ENCODE measurements around the gene SNTG2.
"Not testable (repeated sequence)": the region's sequence is repeated elsewhere in the genome, so short reads cannot be mapped to it uniquely, and the experiment has no call there.

Gene SNTG2

DNA sequence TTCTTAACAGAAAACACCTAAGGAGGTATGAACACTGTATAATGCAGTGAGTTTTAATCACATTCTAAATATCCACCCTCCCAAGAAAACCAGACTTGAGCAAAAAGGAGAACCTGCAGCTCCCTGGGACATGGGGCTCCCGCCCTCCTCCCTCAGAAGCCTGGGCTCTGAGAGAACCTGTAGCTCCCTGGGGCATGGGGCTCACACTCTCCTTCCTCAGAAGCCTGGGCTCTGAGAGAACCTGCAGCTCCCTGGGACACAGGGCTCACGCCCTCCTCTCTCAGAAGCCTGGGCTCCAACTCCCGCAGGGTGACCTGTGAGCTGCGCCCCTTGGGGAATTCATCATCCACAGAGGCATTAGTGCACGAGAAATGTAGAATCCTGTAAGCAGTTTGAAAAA, 222.9 kb downstream of the SNTG2 start:
- no peak for DNase-seq (ENCODE audit: low read depth in 4 of 4, low spot score in 1 of 4)

- no peak for DNase-seq (ENCODE audit: low read depth in 4 of 4, low spot score in 1 of 4)
These were observed 231.2 kb downstream of the SNTG2 start for GRCh38 chr2:1181893-1182292.

DNA sequence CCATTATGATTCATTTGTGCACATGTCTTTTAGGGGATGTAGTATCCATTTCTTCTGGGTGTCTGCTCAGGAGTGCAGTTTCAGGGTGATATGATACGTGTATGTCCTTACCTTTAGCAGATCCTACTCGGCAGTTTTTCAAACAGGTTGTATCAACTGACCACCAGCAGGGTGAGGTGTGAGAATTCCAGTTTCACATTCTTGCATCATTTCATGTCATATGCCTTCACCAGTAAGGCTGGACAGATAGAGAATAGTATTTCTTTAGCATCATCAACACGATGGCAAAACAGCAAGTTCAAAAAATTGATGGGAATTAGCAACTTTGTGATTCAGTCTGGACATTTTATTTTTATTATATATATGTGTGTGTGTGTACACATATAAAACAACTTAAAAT, 232.7 kb downstream of the SNTG2 start:
- no peak for DNase-seq (ENCODE audit: low read depth in 4 of 4, low spot score in 1 of 4)

GRCh38 chr2:1186421-1186820, 235.8 kb downstream of the SNTG2 start:
- no peak for DNase-seq (ENCODE audit: low read depth in 4 of 4, low spot score in 1 of 4)

DNA sequence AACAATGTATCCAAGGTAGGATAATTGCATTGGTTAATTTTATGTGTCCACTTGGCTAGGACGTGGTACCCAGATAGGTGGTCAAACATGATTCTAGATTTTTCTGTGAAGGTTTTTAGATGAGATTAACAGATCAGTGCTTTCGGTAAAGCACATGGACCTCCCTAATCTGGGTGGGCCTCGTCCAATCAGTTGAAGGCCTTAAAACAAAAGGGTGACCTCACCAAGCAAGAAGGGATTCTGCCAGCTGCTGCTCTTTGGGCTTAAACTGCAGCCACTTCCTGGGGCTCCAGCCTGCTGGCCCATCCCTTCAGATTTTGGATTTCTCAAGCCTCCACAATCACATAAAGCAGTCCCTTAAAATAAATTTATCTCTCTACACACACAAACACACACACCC, 236.5 kb downstream of the SNTG2 start:
- no peak for DNase-seq (ENCODE audit: low read depth in 4 of 4, low spot score in 1 of 4)

- no peak for DNase-seq (ENCODE audit: low read depth in 4 of 4, low spot score in 1 of 4)
These were observed 241.5 kb downstream of the SNTG2 start for GRCh38 chr2:1192121-1192520.

DNA sequence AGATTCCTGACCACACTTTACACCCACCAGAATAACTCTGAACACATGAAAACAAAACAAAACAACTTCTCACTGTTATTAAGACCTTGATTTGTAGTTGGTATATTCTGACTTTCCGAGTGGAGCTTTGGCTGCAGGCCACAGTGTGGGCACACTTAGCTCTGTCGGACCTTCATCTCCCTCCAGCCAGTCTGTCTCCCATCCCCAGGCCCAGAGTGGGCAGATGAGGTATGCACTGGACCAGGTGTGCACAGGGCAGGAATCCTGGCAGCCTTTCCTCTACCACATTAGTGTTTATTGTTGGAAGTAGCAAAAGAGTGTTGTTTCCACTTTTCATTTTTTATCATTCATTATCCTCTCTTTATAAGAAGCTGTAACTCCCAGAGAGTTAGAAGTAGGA, 243.2 kb downstream of the SNTG2 start:
- DNase-seq (ENCODE audit: low read depth in 4 of 4, low spot score in 1 of 4) = no peak

DNA sequence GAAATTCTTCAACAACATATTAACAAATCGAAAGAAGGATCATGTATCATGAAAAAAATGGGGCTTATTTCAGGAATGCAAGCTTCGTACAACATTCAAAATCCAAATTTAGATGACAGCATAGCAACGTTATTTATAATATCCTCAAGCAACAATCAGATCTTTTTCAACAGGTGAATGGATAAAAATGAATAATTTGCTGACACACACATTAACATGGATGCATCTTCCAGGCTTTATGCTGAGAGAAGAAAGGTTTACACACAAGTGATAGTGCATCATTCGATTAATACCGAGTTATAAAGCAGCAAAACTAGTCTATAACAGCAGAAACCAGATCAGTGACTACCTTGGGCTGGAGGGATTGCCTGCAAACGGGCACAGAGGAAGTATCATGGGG, 253.1 kb downstream of the SNTG2 start:
- no peak for DNase-seq (ENCODE audit: low read depth in 4 of 4, low spot score in 1 of 4)

GRCh38 chr2:1205853-1206252, 255.2 kb downstream of the SNTG2 start:
- DNase-seq (ENCODE audit: low read depth in 4 of 4, low spot score in 1 of 4) = no peak

DNA sequence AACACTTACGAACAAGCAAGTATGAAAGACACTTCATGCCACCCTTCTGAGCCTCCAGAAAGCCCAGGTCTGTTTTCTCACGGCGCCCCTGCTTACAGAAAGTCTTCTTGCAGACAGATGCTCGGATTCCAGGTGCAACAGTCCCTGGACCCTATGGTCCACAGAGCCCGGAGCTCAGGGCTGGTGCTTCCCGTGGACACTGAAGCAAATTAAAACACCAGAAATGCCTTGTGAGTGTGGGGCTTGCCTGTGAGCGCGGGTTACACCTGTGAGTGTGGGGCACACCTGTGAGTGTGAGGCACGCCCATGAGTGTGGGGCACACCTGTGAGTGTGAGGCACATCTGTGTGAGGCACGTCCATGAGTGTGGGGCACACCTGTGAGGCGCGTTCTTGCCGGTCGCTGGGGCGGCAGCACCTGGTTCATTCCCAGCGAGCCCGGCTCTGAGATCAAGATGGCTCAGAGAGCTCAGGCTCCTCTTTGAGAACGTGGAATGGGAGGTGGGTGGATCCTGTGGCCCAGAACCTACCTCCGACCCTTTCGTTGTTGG, 257.4 kb downstream of the SNTG2 start:
- DNase-seq (ENCODE audit: low read depth in 4 of 4, low spot score in 1 of 4) = no peak

- no peak for DNase-seq (ENCODE audit: low read depth in 4 of 4, low spot score in 1 of 4)
These were observed 257.9 kb downstream of the SNTG2 start for GRCh38 chr2:1208522-1208921.

DNA sequence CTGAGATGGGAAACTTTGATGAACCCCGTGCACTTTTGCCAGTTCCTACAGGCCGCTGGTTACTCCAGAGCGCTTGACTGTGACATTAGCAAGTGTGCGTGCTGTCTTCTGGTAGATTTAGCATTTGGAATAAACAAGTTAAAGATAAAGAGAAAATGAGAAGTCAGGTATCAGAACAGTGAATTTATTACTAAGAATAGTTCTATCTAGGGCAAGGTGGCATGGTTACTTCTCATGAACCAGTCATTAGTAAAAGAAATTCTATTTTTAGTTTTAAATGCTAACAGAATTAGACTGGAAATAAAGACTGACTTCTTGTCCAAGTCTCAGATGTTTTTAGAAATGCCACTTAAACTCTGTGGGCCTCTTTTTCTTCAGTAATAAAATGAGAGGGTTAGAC, 258.6 kb downstream of the SNTG2 start:
- DNase-seq (ENCODE audit: low read depth in 4 of 4, low spot score in 1 of 4) = no peak

- DNase-seq (ENCODE audit: low read depth in 4 of 4, low spot score in 1 of 4) = no peak
These were observed 259.1 kb downstream of the SNTG2 start for GRCh38 chr2:1209761-1210160.

GRCh38 chr2:1210352-1210751, 259.7 kb downstream of the SNTG2 start:
- no peak for DNase-seq (ENCODE audit: low read depth in 4 of 4, low spot score in 1 of 4)

- no peak for DNase-seq (ENCODE audit: low read depth in 4 of 4, low spot score in 1 of 4)
These were observed 269.4 kb downstream of the SNTG2 start for GRCh38 chr2:1219901-1220573.

DNA sequence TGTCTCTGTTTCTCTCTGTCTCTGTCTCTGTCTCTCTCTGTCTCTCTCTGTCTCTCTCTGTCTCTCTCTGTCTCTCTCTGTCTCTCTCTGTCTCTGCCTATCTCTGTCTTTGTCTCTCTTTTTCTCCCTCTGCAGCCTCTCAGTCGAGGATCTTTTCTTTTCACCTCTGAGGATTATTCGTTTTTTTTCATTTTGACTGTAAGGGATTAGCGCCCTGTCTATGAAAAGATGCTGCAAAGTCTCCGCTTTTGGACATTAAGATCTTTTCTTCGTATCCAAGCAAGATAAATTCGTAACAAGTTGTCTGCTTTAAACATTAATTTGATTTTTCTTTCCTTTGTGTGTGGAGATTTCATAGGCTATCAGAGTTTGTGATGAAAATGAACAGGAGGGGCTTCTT, 271.4 kb downstream of the SNTG2 start:
- no peak for DNase-seq (ENCODE audit: low read depth in 4 of 4, low spot score in 1 of 4)

GRCh38 chr2:1223791-1224190, 273.1 kb downstream of the SNTG2 start:
- no peak for DNase-seq (ENCODE audit: low read depth in 4 of 4, low spot score in 1 of 4)

DNA sequence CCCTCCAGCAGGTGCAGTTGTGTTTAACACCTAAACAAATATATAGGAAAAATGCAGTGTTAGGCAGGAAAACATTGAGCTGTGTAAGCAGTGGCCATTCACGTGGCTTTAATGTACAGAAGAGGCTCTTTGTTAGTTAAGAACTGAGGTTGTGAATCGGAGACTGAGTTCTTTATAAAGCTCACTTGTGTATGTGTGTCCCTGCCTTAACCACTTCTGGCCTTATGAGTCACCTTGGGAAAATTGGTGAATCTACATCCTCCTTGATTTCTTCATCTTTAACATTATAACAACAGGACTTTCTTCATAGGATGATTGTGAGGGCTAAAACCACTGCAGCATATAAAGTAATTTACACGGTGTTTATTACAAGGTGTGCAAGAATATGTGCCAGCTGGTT, 274.3 kb downstream of the SNTG2 start:
- DNase-seq (ENCODE audit: low read depth in 4 of 4, low spot score in 1 of 4) = no peak

DNA sequence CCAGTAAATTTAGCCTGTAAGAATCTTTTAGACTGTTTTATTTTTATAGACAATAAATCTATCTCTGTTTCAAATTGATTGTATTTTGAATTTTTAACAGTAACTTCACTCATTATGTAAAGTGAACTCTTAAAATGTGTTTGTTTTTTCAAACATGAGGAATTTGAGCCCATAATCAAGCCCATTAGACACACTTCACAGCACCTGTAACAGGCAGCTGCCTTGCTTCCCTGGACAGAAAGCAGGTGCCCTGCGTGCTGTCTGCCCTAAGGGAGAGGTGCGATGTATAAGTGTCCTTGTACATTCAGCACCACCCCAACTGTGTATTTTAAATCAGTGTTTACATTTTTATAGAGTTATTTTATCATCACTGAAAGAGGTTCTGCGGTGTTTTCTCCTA, 276.1 kb downstream of the SNTG2 start:
- DNase-seq (ENCODE audit: low read depth in 4 of 4, low spot score in 1 of 4) = no peak

- DNase-seq (ENCODE audit: low read depth in 4 of 4, low spot score in 1 of 4) = no peak
These were observed 276.7 kb downstream of the SNTG2 start for GRCh38 chr2:1227274-1227900.

GRCh38 chr2:1229596-1229995, 278.9 kb downstream of the SNTG2 start:
- not testable (repeated sequence) for DNase-seq (ENCODE audit: low read depth in 4 of 4, low spot score in 1 of 4)

DNA sequence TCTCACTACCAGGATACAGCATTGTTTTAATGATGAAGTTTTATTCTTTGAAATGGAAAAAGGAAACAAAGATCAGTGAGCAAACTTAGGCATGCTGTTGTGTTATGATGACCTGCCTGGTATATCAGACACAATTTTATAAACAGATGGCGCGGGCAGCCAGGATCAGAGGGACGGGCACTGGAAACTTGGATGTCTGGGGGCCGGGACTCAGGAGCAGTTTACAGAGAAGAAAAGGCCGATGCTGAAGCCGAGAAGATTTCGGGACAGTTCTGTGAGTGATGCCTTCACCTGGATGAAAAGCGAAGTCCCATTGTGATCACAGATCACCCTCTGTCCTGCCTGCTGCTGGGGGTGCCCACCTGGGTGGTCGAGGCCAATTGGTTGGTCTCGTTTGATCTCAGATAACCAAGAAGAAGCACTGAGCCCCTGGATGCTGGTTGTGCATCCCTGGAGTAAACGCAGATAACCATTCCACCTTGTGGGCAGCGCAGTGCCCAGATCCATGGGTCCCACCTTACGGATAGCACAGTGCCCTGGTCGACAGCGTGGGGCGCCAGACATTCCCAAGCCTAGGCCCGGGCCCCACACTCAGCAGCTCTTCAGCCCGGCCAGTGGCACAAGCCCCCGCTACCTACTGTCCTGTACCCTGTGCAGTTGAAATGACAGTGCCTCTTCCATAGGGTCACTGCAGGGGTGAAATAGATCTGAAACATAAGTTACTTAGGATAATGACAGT, 279.7 kb downstream of the SNTG2 start:
- DNase-seq (ENCODE audit: low read depth in 4 of 4, low spot score in 1 of 4) = no peak

All from stimulated activated CD4-positive, alpha-beta T cell treated with anti-CD3 and anti-CD28 coated beads, Interleukin-1b, Interleukin-23, amount 100 ng/mL, for 24 hours (primary cell).